ENCODE results near the gene COBLL1.

GRCh38 chr2:164752956-164753355 lies 88.7 kb downstream of the COBLL1 start:
- TF ChIP-seq POLR2A (IDR thresholded peaks at IDR 0.05; ENCODE audit: low read depth, low read length), result no peak
- no peak for TF ChIP-seq TAF1 (IDR thresholded peaks at IDR 0.05; ENCODE audit: low read depth, low read length)
